Choroid plexus epithelial cell (primary cell): ENCODE data around the gene FAM187B.

Source experiments
- DNase-seq: peaks from one replicate; pipeline ENCODE4 v3.0.0-alpha.2; 2010; ENCODE audit warnings: low read depth
- H3K4me3 ChIP-seq: 2 replicates; pipeline ENCODE4 v1.5.1; 2011; ENCODE audit warnings: low read depth, mild to moderate bottlenecking, control low read depth, low read length, moderate library complexity
- CTCF ChIP-seq: conservative IDR thresholded peaks from 2 replicates; pipeline ENCODE4 v1.5.1; 2011; ENCODE audit warnings: low read depth, mild to moderate bottlenecking, control low read depth, inconsistent platforms, low read length, moderate library complexity

FAM187B gene

GRCh38 chr19:35220315-35220921, 8.1 kb downstream of the FAM187B start:
- DNase-seq = no peak
- TF ChIP-seq CTCF = no peak
- no peak overlapping the region for H3K4me3 ChIP-seq

- no peak for TF ChIP-seq CTCF
- no peak for DNase-seq
Observed at GRCh38 chr19:35219008-35219407, 9.5 kb downstream of the FAM187B start.

GRCh38 chr19:35217649-35217990, 10.9 kb downstream of the FAM187B start:
- DNase-seq = no peak
- no peak overlapping the region for H3K4me3 ChIP-seq
- TF ChIP-seq CTCF = no peak

More at GRCh38 chr19:35219008-35219407, 9.5 kb downstream of the FAM187B start:
- no peak overlapping the region for H3K4me3 ChIP-seq

- DNase-seq = no peak
- no peak overlapping the region for H3K4me3 ChIP-seq
- no peak for TF ChIP-seq CTCF
Observed at GRCh38 chr19:35216833-35217648, 11.5 kb downstream of the FAM187B start.

- peak; percentile 18 for DNase-seq
- TF ChIP-seq CTCF = no peak
- no peak overlapping the region for H3K4me3 ChIP-seq
Observed at GRCh38 chr19:35216016-35216832, 12.3 kb downstream of the FAM187B start.

GRCh38 chr19:35214766-35215422, 13.6 kb downstream of the FAM187B start:
- DNase-seq = no peak
- H3K4me3 ChIP-seq = no peak overlapping the region
- no peak for TF ChIP-seq CTCF
